Psoas muscle (tissue), 8 donors: ENCODE results near the gene CAVIN1. TPM values are rescaled to one million over a fixed set of nuclear protein-coding genes. Genes with fewer than 3 reads are reported as not detected.
A peak's percentile ranks its signal among the peaks of the same experiment; 100 is the strongest.

Experiments used
- ATAC-seq, 4 donors: fragments of 200-7000 bp; cut with Tn5 transposase; one replicate each; pipeline ENCODE4 v1.9.1; 2020; ENCODE audit warnings: moderate library complexity in 3 of 4, mild to moderate bottlenecking in 2 of 4
- DNase-seq, 2 donors: peaks; one replicate each; pipeline ENCODE4 v3.0.0-alpha.2; 2020
- H3K27ac ChIP-seq: fragments of 200-600 bp; one replicate; pipeline ENCODE4 v1.8.0; 2022
- H3K27me3 ChIP-seq, 3 donors: fragments of 200-600 bp in 1 of 3; one replicate each; pipeline versions ENCODE4 v1.6.1 to v1.8.0; 2013 to 2022; ENCODE audit warnings: low read length in 2 of 3, mild to moderate bottlenecking in 2 of 3, moderate library complexity in 1 of 3; ENCODE audit not compliant: insufficient read depth in 3 of 3
- H3K36me3 ChIP-seq, 2 donors: fragments of 200-600 bp in 1 of 2; one replicate each; pipeline versions ENCODE4 v1.6.1 to v1.8.0; 2013 to 2022; ENCODE audit warnings: low read depth in 1 of 2, mild to moderate bottlenecking in 1 of 2, moderate library complexity in 1 of 2; ENCODE audit not compliant: insufficient read depth in 1 of 2
- H3K4me1 ChIP-seq: fragments of 200-600 bp; one replicate; pipeline ENCODE4 v1.8.0; 2022
- H3K4me3 ChIP-seq: fragments of 200-600 bp; one replicate; pipeline ENCODE4 v1.8.0; 2022; ENCODE audit warnings: mild to moderate bottlenecking
- H3K9me3 ChIP-seq: fragments of 200-600 bp; one replicate; pipeline ENCODE4 v1.8.0; 2022
- WGBS, 3 donors: extraction: QIAGEN DNeasy Blood & Tissue Kit; methylation state at CpG; one replicate each; pipeline versions ENCODE4 v1.1.6 to v1.1.7; 2013; 5-methylcytosine and 5-hydroxymethylcytosine counted together
- intact Hi-C, 2 donors: fragments of 100-400 bp; cut with DNase I; formaldehyde crosslinking; loops; one replicate each; pipeline versions ENCODE4 v1.11.0 to v1.14.2; 2022
- polyA plus RNA-seq, 3 donors: library from polyadenylated mRNA; stranded (reverse); fragments of 200-250 nt; gene quantifications; one replicate each; pipeline ENCODE4 v1.2.3, GENCODE V29; 2013
- total RNA-seq, 4 donors: library from RNA; stranded (reverse); fragmentation: NEBNext Ultra II Directional in 2 of 4; extraction: Animal tissue kit (Norgen Biotek cat#: 25700) in 2 of 4; gene quantifications; one replicate each; pipeline versions ENCODE4 v1.2.1 to v1.2.4, GENCODE V29; 2021 to 2023
- TF ChIP-seq, protein P1 (sequence below): fragments of 200-600 bp; IDR thresholded peaks from one replicate; pipeline ENCODE4 v1.8.0; 2022; ENCODE audit warnings: antibody characterized with exemption
- donor health status: healthy with polysubstance abuse.
- donor health status: DM: no; HTN: no; CAD: no; lungs with moderate emphysema.
- donor health status: Bipolar disorder and iron deficiency.
- donor health status: healthy.
- donor health status: DM: yes; HTN: yes; CAD: no.
- donor health status: DM: no; HTN: no; CAD: no.
- donor health status: DM: no; HTN: no; CAD: no.
- donor health status: DM: yes; HTN: yes; CAD: no.

CAVIN1 gene
- total and polyA plus RNA-seq, 7 donors = 69.5 to 151 (median 109) TPM

- intact Hi-C loops = loop anchor here (1.0 to 5.0 kb wide), 2 partner anchors 38 kb away; partner anchors contain the start of gene CAVIN1 (in 1 of the 2)
- DNase-seq (no peak), ATAC-seq (peak; percentile 23 to 42 (median 32))
- TF ChIP-seq, protein P1, sequence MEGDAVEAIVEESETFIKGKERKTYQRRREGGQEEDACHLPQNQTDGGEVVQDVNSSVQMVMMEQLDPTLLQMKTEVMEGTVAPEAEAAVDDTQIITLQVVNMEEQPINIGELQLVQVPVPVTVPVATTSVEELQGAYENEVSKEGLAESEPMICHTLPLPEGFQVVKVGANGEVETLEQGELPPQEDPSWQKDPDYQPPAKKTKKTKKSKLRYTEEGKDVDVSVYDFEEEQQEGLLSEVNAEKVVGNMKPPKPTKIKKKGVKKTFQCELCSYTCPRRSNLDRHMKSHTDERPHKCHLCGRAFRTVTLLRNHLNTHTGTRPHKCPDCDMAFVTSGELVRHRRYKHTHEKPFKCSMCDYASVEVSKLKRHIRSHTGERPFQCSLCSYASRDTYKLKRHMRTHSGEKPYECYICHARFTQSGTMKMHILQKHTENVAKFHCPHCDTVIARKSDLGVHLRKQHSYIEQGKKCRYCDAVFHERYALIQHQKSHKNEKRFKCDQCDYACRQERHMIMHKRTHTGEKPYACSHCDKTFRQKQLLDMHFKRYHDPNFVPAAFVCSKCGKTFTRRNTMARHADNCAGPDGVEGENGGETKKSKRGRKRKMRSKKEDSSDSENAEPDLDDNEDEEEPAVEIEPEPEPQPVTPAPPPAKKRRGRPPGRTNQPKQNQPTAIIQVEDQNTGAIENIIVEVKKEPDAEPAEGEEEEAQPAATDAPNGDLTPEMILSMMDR = no peak
- peak overlapping the region; percentile 96 for H3K27ac ChIP-seq
- peaks cover 0 to 41% of the 10 kb centered on the region in 2 donors for H3K36me3 ChIP-seq
- no peaks in the 10 kb centered on the region for H3K9me3 ChIP-seq
- H3K4me1 ChIP-seq = peaks cover 51% of the 10 kb centered on the region
- H3K4me3 ChIP-seq = peak overlapping the region; percentile 84
- WGBS, 3 donors = 2 to 6% (median 4%) methylated on average over 6 of the region's 6 CpGs
- H3K27me3 ChIP-seq = no peaks in the 10 kb centered on the region
Measured at GRCh38 chr17:42459801-42460281, 36.8 kb upstream of the CAVIN1 start.

DNA sequence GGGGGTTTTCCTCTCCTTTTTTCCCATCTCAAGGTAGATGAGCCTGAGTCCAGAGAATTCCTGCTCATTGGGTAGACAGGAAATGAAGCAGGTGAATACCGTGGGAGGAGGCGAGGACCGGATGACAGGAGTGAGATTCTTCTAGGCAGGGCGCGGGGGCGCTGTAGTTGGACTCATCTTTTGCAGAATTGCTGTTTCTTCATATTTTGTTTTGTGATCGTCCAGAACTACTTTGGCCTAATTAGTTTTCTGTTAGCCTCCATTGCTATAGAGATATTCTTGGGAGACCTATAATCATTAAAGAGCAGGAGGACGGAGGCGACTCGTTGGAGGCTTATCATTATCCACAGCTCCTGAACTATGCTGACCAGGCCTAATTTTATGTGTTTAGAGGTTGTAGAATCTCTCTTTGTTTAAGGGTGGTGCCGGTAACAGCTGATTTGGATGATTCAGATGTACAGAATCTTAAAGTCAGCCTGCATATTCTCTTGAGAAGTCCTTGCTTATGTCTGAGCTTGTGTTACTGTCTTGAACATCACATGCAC is 36.3 kb upstream of the CAVIN1 start:
- Histone ChIP-seq H3K36me3 (peaks cover 0 to 36% of the 10 kb centered on the region in 2 donors), H3K9me3 (no peaks in the 10 kb centered on the region), H3K4me1 (peaks cover 51% of the 10 kb centered on the region), H3K27ac (peak overlapping the region; percentile 96), H3K27me3 (no peaks in the 10 kb centered on the region), H3K4me3 (peak overlapping the region; percentile 84)
- TF ChIP-seq, protein P1 = peak; percentile 19
- ATAC-seq (peak in 3 of 4 donors; percentile 54 to 67 (median 60)), DNase-seq (peak; percentile 42 to 67)
- intact Hi-C loops = loop anchor here (1.0 to 5.0 kb wide), 2 partner anchors 37 kb away; partner anchors contain the start of gene CAVIN1 (in 1 of the 2)
- WGBS, 3 donors = 1 to 5% (median 1%) methylated on average over 11 of the region's 11 CpGs

DNA sequence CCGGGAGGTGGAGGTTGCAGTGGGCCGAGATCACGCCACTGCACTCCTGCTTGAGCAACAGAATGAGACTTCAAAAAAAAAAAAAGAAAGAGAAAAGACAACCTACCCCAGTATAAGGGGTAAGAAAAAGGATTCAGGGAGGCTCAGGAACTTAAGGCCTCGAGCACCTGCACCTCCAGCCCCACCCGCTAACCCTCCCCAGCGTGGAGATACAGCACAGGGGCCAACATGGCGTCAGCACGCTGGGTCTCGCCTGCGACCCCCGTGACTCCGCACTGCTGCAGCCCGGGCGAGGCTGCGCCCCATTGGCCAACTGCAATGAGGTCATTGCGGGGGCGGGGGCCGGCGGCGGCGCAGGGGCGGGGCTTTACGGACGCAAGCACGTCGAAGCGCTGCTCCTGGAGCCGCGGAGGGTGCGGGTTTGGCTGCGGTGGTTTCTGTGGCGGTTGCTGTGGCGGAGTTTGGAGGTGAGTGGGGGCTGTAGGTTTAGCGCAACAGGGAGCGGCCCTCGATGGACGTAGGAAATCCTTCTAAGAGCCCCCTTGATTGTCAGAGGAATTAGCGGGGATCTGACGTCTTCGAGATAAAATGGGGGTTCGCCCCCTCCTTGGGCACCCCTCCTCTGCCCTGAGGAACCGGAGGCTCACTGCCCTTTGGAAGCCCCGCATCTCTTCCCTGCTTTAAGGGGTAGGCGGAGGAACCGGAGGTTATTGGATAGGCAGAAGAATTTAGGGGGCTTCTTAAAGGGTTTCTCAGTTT is 35.6 kb upstream of the CAVIN1 start, which contains the start of gene ATP6V0A1:
Gene ATP6V0A1 (plus strand): TSS at position 382 of the 759 bp plus-strand sequence. CDS start 2,017 bp downstream, outside the sequence.
- Histone ChIP-seq H3K4me1 (peaks cover 44% of the 10 kb centered on the region), H3K27ac (peak within 1 kb of the TSS; percentile 96), H3K36me3 (peaks cover 0 to 30% of the 10 kb centered on the region in 2 donors), H3K9me3 (no peaks in the 10 kb centered on the region), H3K27me3 (no peaks in the 10 kb centered on the region), H3K4me3 (peak within 1 kb of the TSS; percentile 84)
- DNase-seq (peak; percentile 94 to 96), ATAC-seq (peak; percentile 91 to 92 (median 92))
- TF ChIP-seq, protein P1 = no peak
- 0 to 1% (median 1%) methylated on average over 41 to 45 of the region's 45 CpGs for WGBS, 3 donors
- intact Hi-C loops = loop anchor here (1.0 to 5.0 kb wide), 2 partner anchors 36 kb away; partner anchors contain the start of gene CAVIN1 (in 1 of the 2)

- Histone ChIP-seq H3K9me3 (no peaks in the 10 kb centered on the region), H3K27ac (peak overlapping the region; percentile 96)
Measured at GRCh38 chr17:42457107-42457792, 34.2 kb upstream of the CAVIN1 start.

More at GRCh38 chr17:42457107-42457792, 34.2 kb upstream of the CAVIN1 start:
- WGBS, 3 donors = 52 to 55% (median 53%) methylated on average over 6 of the region's 6 CpGs
- H3K4me1 ChIP-seq = peaks cover 32% of the 10 kb centered on the region
- intact Hi-C loops = loop anchor here in 1 of 2 donors (5.0 kb wide), 1 partner anchor 35 kb away; the partner anchor contains the start of gene CAVIN1
- H3K4me3 ChIP-seq = peak overlapping the region; percentile 24
- H3K27me3 ChIP-seq = no peaks in the 10 kb centered on the region
- no peak for DNase-seq
- H3K36me3 ChIP-seq = peaks cover 0 to 15% of the 10 kb centered on the region in 2 donors
- TF ChIP-seq, protein P1 = no peak
- ATAC-seq = no peak
